Measurements from ENCODE around the gene NDUFB5.
"Not testable (repeated sequence)": the region's sequence is repeated elsewhere in the genome, so short reads cannot be mapped to it uniquely, and the experiment has no call there.

Gene NDUFB5

GRCh38 chr3:179630753-179631451 is 26.3 kb downstream of the NDUFB5 start:
- DNase-seq (ENCODE audit: low read depth), result no peak

- no peak for DNase-seq (ENCODE audit: low read depth)
These were observed 35.9 kb downstream of the NDUFB5 start for GRCh38 chr3:179640469-179640868.

DNA sequence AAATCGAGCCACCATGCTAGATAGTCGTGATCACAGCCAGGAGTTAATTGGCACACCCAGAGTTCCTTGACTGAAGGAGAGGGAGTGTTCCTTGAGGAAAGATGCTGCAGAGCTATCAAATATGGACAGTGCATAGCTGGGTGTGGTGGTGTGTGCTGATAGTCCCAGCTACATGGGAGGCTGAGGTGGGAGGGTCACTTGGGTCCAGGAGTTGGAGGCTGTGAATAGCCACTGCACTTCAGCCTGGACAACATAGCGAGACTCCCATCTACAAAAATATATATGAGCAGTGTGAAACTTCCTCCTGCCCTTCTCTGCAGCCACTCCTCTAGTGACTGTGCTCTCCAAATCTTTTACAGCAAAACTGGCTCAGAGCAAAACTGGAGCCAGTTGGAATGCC is 38.3 kb downstream of the NDUFB5 start:
- no peak for DNase-seq (ENCODE audit: low read depth)

- not testable (repeated sequence) for DNase-seq (ENCODE audit: low read depth)
These were observed 39.2 kb downstream of the NDUFB5 start for GRCh38 chr3:179643837-179644236.

- DNase-seq (ENCODE audit: low read depth), result no peak
These were observed 41.6 kb downstream of the NDUFB5 start for GRCh38 chr3:179646177-179646576.

DNA sequence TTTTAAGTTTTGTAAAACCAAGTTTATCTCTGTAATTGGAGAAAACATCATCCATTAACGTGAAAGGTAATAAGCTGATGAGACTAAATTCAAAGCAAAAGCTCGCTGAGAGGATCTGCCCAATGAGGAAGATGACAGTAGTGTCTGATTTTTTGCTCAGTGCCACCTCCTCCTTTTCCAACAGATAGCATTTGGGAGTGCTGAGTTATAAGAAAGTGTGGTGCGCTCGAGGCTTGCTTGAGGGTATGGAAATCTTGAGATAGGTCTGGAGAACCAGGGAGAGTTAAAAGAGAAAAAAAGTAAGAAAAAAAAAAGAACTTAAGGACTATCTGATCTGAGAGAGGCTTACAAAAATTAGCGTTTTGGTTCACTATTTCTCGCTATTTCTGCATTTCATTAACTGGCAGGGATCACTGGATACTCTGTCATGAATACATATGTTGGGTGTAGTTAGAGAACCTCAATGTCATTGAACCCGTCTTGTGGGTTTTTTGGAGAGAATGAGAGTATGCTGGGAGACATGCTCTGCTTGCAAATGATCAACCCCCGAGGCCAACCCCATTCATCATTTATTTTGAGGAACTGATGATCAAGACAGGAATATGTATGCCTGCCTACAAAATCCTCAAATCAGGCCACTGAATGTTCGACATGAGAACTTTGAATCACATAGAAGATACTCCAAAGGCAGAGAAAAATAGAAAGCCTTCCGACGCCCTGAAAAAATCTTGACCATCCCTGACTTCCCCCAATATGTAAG is 47.3 kb downstream of the NDUFB5 start:
- DNase-seq (ENCODE audit: low read depth), result no peak

DNA sequence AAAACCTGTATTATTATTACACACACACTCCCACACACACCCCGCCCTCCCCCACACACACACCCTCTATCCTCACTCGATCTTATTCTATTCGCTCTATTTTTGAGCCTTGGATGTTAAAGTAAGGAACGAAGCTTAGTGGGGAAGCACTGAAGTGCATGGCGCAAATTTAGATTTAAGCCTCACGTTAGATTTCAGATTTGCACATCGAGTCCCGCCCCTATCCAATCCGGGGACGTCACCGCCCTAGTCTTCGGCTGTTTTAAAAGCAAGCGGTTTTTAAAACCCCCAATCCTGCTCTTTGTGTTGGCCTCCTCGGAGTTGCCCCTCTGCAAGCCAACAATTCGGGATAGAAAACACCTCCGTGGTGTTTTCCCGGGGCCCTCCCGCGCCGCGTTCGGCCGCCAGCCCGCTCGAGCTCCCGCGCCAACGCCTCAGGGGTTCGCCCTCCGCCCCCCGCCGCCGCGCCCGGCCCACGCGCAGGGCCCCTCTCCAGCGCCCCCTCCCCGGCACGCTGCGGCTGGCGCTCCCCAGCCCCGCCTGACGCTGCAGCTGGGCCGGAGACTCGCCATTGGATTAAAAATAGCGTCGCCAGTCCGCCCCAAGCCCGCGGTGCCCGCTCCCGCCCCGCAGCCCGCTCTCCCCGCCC is 48.0 kb downstream of the NDUFB5 start, which contains the start of gene USP13:
Gene USP13 (plus strand): TSS at position 594 of the 649 bp plus-strand sequence. CDS start 186 bp downstream, outside the sequence.
- peak; percentile 41 for DNase-seq (ENCODE audit: low read depth)

DNA sequence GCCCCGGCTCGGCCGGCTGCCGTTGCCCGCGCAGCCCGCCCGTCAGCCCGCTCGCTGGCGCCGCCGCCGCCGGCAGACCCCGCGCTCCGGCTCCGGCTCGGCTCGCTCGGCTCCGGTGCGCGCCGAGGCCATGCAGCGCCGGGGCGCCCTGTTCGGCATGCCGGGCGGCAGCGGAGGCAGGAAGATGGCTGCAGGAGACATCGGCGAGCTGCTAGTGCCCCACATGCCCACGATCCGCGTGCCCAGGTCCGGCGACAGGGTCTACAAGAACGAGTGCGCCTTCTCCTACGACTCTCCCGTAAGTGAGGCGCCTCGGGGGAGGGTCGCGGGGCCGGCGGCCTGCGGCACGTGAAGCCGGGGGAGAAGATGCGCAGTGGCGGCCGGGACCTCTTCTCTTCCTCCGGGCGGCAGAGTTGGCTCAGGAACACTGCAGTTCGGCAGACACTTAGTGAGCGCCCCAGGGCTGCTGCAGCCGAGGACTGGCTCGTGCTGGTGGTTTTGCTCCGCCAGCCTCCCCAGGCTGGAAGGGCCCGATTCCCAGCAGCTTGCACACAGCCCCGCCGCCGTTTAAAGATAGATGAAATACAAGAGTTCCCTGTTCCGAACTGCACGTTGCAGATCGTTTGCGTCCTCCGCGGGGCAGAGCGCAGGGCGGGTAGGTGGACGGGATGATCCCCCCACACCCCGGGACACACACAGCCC is 48.7 kb downstream of the NDUFB5 start:
- peak; percentile 47 for DNase-seq (ENCODE audit: low read depth)

- no peak for DNase-seq (ENCODE audit: low read depth)
These were observed 50.6 kb downstream of the NDUFB5 start for GRCh38 chr3:179655236-179655635.

GRCh38 chr3:179658606-179659005 is 54.0 kb downstream of the NDUFB5 start:
- no peak for DNase-seq (ENCODE audit: low read depth)

DNA sequence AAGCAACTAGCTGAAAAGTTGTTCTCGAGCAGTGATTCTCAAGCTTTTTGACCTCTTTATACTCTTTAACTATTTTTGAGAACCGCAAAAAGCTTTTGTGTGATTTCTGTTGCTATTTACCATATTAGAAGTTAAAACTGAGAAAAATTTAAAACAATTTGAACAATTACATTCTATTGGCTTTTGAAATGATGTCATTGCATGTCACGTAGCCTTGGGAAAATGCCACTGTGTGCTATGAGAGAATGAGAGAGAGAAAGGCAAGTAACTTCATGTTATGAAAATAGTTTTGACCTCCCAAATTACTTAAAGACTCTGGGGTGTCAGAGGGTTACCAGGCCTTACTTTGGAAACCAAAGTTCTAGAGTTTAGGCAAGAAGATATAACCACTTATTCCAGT is 56.3 kb downstream of the NDUFB5 start:
- no peak for DNase-seq (ENCODE audit: low read depth)

DNA sequence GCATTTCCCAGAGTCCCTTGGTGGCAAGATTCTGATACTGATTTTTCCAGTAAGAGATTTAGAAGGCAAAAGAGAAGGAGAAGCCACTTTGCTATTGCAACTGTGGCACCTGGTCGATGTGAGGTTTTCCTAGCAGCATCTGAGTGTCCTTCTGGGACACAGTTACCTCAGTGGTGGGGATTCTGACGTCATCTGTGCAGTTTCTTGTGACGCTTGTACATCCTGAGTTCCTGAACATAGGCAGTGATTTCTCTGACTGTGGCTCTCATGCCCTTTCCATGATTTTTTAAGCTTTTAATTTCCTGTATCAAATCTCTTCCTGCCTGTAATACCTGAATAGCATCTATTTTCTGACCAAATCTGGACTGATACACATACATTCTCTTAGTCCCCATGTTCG is 57.2 kb downstream of the NDUFB5 start:
- no peak for DNase-seq (ENCODE audit: low read depth)

- no peak for DNase-seq (ENCODE audit: low read depth)
These were observed 58.5 kb downstream of the NDUFB5 start for GRCh38 chr3:179663093-179663492.

GRCh38 chr3:179666030-179666429 is 61.4 kb downstream of the NDUFB5 start:
- DNase-seq (ENCODE audit: low read depth), result no peak

DNA sequence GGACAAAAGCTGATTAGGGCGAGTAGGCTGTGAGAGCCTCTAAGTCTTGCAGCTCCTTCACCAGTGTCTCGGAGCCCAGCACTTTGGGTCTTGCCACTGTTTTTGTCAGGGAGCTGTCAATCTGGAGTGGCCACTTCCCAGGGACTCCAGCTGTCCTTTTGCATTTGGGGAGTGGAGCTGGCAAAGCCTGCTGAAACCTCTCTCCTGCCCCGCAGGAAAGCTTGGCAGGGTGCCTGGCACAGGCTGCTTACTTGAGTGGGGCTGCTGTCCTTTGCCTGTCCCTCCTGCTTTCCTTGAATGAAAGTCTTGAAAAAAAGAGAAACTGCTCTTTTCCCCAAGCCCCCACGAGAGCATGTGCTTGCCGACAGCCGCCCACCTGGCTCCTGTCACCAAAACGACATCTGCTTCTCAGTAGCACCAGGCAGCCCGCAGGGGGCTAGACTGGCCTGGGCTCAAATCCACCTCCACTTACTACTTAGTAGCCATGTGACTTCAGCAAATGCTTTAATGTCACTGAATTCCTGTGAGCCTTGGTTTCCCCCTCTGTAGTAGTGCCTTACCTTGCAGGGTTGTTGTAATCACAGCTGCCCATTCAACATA is 61.9 kb downstream of the NDUFB5 start:
- no peak for DNase-seq (ENCODE audit: low read depth)

GRCh38 chr3:179668429-179668828 is 63.8 kb downstream of the NDUFB5 start:
- DNase-seq (ENCODE audit: low read depth), result no peak

DNA sequence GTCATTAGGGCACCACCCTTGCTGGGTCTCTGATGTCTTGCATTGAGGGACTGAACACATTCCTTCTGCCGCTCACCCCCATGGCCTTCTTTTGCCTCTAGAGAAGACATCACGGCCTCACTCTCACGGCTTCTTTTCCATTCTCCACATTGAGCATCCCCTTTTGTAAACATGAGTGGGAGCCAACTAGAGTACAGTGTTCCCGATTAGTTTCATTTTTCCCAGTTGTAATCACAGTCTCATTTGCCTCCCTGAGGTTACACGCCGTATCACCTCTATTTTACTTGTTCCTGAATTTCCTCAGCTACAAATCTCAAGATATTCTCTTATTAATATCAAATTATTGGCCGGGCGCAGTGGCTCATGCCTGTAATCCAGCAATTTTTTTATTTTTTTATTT is 65.7 kb downstream of the NDUFB5 start:
- no peak for DNase-seq (ENCODE audit: low read depth)

DNA sequence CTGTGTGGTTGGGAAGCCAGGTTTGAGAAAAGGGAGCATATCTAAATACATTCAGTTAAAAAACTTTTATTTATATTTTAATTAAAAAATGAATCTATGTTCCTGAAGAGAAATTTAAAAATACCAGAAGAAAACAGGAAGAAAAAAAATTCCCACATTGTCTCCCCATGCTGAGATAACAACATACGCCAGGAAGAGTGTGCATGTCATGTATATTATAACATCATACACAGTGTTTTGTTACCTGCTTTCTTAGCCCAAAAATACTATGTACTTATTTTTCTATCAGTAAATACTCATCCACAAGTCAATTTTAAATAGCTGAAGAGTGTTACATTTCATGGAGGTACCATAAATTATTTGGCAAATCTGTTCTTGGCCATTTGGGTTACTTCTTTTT is 66.7 kb downstream of the NDUFB5 start:
- no peak for DNase-seq (ENCODE audit: low read depth)

- DNase-seq (ENCODE audit: low read depth), result no peak
These were observed 67.2 kb downstream of the NDUFB5 start for GRCh38 chr3:179671747-179672242.

- DNase-seq (ENCODE audit: low read depth), result no peak
These were observed 68.3 kb downstream of the NDUFB5 start for GRCh38 chr3:179672918-179673317.

GRCh38 chr3:179673523-179673922 is 68.9 kb downstream of the NDUFB5 start:
- DNase-seq (ENCODE audit: low read depth), result no peak

- DNase-seq (ENCODE audit: low read depth), result no peak
These were observed 71.5 kb downstream of the NDUFB5 start for GRCh38 chr3:179676081-179676480.
